ENCODE results near the gene CACNA1A.

- TF ChIP-seq, protein P1, sequence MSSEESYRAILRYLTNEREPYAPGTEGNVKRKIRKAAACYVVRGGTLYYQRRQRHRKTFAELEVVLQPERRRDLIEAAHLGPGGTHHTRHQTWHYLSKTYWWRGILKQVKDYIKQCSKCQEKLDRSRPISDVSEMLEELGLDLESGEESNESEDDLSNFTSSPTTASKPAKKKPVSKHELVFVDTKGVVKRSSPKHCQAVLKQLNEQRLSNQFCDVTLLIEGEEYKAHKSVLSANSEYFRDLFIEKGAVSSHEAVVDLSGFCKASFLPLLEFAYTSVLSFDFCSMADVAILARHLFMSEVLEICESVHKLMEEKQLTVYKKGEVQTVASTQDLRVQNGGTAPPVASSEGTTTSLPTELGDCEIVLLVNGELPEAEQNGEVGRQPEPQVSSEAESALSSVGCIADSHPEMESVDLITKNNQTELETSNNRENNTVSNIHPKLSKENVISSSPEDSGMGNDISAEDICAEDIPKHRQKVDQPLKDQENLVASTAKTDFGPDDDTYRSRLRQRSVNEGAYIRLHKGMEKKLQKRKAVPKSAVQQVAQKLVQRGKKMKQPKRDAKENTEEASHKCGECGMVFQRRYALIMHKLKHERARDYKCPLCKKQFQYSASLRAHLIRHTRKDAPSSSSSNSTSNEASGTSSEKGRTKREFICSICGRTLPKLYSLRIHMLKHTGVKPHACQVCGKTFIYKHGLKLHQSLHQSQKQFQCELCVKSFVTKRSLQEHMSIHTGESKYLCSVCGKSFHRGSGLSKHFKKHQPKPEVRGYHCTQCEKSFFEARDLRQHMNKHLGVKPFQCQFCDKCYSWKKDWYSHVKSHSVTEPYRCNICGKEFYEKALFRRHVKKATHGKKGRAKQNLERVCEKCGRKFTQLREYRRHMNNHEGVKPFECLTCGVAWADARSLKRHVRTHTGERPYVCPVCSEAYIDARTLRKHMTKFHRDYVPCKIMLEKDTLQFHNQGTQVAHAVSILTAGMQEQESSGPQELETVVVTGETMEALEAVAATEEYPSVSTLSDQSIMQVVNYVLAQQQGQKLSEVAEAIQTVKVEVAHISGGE (tag by site-specific recombination; conservative IDR thresholded peaks at IDR 0.05; ENCODE audit: low read depth) = no peak
- no peak for TF ChIP-seq CTCF (tag by site-specific recombination; IDR thresholded peaks at IDR 0.05)
These were observed 150.9 kb downstream of the CACNA1A start for GRCh38 chr19:13355356-13355755.

Measured in HEK293 (cell line).